GM18867 (cell line): ENCODE data around the gene ANKS4B.
A peak's percentile ranks its signal among the peaks of the same experiment; 100 is the strongest.
"Not testable (repeated sequence)": the region's sequence is repeated elsewhere in the genome, so short reads cannot be mapped to it uniquely, and the experiment has no call there.

Experiments used
- ATAC-seq: cut with Tn5 transposase; IDR thresholded peaks from one replicate; pipeline ENCODE4 v1.9.1; 2021; ENCODE audit warnings: mild to moderate bottlenecking, moderate library complexity; ENCODE audit not compliant: unreplicated experiment

The ANKS4B gene

DNA sequence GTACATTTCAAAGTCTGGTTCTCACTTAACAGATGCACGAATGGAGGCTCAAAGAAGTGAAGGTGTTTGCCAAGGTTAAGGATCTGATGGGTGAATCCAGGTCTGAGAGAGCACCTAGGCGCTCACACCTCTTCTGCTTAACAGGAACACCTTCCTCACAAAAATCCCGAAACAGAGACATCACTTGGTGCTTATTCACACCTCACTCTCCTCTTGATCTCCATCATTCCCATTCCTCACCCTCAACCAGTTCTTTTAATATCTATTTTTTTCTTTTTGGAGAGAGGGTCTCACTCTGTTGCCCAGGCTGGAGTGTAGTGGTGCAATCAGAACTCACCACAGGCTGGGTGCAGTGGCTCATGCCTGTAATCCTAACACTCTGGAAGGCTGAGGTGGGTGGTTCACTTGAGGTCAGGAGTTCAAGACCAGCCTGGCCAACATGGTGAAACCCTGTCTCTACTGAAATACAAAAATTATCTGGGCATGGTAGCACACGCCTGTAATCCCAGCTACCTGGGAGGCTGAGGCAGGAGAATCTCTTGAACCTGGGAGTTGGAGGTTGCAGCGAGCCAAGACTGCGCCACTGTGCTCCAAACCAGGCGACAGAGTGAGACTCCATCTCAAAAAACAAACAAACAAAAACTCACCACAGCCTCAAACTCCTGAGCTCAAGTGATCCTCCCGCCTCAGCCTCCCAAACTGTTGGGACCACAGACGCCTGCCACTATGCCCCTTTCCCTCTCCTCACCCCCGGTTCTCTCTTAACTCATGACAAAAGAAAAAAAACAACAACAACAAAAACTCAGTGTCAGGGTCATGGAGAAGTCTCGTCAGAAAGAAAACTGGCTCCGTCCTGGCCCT lies 29.5 kb downstream of the ANKS4B start:
- no peak for ATAC-seq

- peak; percentile 67 for ATAC-seq
These were observed 30.4 kb downstream of the ANKS4B start for GRCh38 chr16:21263640-21264570.

- ATAC-seq: no peak
These were observed 31.1 kb downstream of the ANKS4B start for GRCh38 chr16:21264571-21265036.

DNA sequence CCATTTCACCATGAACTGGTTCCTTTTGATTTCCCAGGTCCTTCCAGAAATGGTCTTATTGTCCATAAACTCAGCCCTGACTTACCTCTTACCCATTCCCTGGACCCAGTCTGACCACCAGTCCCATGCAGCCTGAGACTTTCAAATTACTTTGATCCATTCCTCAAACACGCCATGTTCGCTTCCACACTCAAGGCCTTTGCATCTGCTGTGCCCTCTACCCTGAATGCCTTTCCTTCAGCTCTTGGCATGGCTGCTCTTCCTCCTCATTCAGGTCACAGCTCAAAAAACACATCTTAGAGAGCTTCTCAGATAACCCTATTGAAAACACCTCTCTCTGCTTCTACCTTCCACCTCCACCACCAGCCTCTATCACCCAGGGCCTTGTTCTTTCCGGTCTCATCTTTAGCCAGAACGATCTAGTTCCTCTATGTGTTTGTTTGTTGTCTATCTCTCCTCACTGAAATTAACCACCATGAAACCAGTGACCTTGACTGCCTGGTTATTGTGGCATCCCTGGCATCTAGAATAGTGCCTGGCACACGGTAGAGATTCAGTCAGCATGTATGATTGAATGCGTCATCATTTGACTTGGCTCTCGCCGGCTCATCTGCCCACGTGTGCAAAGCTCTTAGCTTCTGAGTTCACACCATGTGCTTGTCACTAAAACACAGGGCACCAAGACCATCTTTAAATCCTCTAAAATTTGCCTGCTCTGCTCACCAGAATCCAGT lies 31.8 kb downstream of the ANKS4B start:
- no peak for ATAC-seq

- no peak for ATAC-seq
These were observed 33.8 kb downstream of the ANKS4B start for GRCh38 chr16:21267298-21267697.

- ATAC-seq: no peak
These were observed 34.7 kb downstream of the ANKS4B start for GRCh38 chr16:21268236-21268635.

DNA sequence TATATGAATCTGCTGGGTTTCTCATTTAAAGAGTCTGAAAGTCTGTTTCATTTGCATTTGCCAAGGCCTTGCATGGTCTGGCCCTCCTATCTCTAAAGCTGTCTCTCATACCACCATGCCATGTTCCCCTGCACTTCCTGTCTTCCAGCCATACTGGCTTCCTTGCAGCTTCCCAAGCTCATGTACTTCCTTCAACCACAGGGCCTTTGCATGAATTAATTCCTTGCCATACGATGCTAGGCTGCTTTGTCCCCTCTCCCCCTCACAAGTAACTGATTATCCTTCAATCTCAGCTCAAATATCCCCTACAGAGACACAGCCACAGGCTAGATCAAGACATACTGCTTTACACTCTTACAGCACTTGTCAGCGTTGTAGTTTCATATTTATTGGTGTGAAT lies 38.8 kb downstream of the ANKS4B start:
- no peak for ATAC-seq

DNA sequence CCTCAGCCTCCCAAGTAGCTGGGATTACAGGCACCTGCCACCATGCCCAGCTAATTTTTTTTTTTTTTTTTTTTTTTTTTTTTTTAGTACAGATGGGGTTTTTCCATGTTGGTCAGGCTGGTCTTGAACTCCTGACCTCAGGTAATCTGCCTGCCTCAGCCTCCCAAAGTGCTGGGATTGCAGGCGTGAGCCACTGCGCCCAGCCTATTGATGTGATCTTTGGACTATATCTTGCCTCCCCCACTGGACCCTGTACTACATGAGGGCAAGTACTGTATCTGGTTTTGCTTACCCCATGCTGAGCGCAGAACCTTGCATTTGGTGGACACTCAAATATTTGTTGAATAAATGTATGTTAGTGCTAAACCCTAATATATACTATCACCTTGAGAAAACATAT lies 39.3 kb downstream of the ANKS4B start:
- ATAC-seq: not testable (repeated sequence)

DNA sequence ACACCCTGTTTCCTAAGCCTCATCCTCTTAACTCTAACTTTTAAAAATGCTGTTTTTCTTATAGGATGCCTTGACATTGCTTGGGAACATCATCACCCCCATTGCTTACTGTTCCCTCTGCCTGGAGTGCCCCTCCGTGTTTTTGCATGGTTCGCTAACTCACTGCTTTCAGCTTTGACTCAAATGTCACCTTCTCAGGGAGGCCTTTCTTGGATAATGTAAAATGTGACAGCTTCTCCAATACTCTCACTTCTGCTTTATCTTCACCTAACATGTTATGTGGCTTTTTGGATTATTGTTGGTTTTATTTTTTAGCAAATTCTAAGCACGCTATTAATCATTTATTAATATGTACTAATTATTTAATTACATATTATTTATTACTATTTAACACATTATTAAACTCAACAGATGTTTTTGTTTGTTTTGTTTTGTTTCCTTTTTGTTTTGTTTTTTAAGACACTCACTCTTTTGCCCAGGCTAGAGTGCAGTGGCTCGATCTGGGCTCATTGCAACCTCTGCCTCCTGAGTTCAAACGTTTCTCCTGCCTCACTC lies 40.8 kb downstream of the ANKS4B start:
- peak; percentile 31 for ATAC-seq

GRCh38 chr16:21275529-21275928 lies 42.0 kb downstream of the ANKS4B start:
- ATAC-seq: no peak

DNA sequence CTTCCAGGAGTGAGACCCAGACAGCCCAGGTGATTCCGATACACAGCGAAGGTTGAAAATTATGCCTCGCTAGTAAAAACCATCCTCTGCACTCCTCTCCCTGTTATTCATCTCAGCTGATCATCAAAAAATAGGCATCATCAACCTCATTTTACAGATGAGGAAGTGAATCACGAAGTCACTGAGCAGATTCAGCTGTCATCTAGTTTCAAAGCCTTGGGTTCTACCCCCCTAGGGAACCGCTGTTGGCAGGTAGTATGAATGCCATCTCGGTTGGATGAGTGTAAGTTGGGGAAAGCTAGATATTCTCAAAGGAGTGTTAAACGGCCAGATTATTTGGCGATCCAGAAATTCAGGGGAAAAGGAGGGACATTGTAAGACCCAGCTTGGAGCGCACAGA lies 42.6 kb downstream of the ANKS4B start:
- ATAC-seq: no peak

DNA sequence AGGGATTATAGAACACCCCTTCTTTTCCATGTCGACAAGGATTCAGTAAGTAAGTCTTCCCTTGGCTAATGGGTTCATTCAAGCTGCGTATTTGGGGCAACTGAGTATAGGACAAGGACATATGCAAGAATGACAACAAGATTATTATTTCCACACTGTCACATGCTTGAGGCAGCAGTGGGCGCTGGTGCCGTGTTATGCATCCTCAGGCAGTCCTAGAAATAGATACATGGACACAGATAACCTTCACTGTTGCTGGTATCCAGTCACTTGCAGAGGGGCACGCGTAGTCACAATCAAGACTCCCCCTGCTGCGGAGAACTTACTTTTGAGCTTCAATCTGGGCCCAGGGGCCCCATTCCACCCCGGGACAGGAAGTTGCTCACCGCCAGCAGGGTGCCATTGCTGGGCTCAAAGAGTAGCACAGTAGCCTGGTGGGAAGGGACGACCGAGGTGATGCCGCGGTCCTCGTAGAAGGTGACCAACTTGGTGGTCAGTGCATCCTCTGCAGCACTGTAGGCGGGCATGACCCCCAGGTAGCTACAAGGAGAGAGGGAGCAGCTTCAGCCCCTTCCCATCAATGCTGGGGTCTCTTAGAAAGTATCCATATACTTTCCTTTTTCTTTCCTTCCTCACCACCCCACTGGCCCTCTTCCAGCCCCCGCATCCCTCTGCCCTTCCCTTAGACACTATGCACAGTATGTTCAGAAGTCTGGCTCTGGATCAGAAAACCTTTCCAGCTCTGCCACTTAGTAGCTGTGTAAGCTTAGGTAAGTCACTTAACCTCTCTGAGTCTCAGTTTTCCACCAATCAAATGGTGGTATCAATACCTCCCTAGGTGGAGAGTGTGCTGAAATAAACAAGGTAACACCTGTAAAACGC lies 43.8 kb downstream of the ANKS4B start:
- no peak for ATAC-seq

DNA sequence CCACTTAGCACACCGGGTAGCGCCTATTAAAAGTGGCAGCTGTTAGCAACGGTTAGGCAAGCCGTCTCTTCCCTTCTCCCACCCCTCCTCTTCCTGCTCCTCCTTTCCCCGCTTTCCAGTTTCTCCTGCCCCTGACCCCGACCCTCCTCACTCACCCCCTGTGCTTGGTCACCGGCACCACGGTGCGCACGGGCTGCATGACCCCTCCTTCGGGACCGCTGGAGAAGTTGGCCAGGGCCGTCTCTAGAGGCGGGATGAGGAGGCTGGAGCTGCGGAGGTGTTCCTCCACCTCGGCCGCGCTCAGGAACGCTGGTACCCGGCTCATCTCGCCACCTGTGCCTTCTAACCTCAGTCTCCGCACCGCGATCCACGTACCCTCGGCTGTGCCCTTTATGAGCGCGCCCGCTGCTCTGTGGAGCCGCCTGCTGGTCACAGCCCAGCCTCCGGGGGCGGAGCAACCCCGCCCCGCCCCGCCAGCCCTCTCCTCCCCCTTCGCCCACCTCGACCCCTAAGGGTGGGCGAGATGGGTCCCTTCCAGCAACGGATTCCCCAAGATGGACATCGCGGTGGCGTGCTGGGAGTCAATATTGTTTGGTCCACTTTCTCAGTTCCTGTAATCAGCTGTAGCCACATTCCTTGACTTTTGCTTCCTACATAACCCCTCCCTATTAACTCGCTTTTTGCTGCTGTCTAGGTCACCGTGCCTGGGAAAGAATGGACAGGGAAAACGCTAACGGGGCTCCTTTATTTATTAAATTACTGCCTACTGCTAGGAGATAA lies 44.6 kb downstream of the ANKS4B start, which contains the start of gene CRYM:
TSS of gene CRYM (minus strand) at position 364 of the 780 bp plus-strand sequence. CDS start at position 325, 39 bp downstream.
- ATAC-seq: peak; percentile 63

- ATAC-seq: no peak
These were observed 46.0 kb downstream of the ANKS4B start for GRCh38 chr16:21279501-21279900.

GRCh38 chr16:21281698-21282389 lies 48.3 kb downstream of the ANKS4B start:
- no peak for ATAC-seq

- no peak for ATAC-seq
These were observed 50.2 kb downstream of the ANKS4B start for GRCh38 chr16:21283521-21284289.

DNA sequence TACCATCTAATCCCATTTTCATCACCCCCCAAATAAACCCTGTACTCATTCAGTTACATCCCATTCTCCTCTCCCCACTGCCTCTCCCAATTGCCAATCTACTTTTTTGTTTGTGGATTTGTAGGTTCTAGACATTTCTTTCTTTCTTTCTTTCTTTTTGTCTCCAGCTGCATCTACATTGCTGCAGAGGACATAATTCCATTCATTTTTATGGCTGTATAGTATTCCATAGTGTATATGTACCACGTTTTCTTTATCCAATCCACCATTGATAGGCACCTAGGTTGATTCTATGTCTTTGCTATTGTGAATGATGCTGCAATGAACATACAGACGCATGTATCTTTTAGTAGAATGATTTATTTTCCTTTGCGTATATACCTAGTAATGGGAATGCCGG lies 50.9 kb downstream of the ANKS4B start:
- ATAC-seq: no peak
